GM18505 (cell line): Measurements from ENCODE around the gene HDAC7.

Experiments
- ATAC-seq: cut with Tn5 transposase; IDR thresholded peaks from one replicate; pipeline ENCODE4 v1.9.1; 2021; ENCODE audit not compliant: unreplicated experiment
- POLR2A ChIP-seq: IDR thresholded peaks from 4 replicates; pipeline ENCODE4 v1.6.1; 2011; ENCODE audit warnings: borderline replicate concordance; ENCODE audit not compliant: insufficient read depth, insufficient read length; ENCODE audit errors: extremely low read depth

HDAC7 gene

GRCh38 chr12:47841910-47842309 is 22.2 kb upstream of the HDAC7 start:
- no peak for ATAC-seq
- TF ChIP-seq POLR2A = no peak

GRCh38 chr12:47841501-47841900 is 21.8 kb upstream of the HDAC7 start:
- no peak for ATAC-seq
- TF ChIP-seq POLR2A = no peak

- ATAC-seq = no peak
- TF ChIP-seq POLR2A = no peak
These were observed 20.9 kb upstream of the HDAC7 start for GRCh38 chr12:47840571-47840970.

DNA sequence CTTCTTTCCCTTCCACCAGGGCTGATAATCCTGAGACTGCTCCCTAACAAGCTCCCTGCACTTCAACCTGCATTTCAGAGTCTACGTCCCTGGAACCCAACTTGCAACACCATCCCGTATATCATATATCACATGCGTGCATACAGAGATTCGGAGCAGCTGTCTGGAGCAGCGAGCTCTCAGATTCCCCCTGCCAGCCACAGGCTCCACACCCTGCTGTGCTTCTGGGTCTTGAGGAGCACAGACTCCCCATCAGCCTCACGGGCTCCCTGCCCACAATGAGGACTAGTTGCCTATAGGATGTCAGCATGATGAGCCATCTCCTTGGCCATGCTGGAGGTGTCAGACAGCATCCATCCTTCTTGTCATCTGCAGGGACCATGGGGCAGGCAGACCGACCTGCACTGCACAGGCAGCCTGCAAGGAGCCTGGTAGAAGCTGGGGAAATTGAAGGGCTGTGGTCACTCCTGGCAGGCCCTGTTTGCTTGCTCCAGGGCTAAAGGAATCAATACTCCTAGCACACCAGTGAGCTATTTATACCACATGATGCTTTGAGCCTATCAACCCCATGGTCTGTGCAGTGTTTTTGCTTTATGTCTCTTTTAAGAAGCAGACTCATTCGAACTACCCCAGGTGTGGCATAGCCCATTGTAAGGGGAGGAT is 19.6 kb upstream of the HDAC7 start:
- ATAC-seq = no peak
- TF ChIP-seq POLR2A = no peak

GRCh38 chr12:47838286-47838931 is 18.7 kb upstream of the HDAC7 start:
- TF ChIP-seq POLR2A = no peak
- ATAC-seq = no peak

GRCh38 chr12:47837190-47838171 is 17.8 kb upstream of the HDAC7 start:
- TF ChIP-seq POLR2A = no peak
- ATAC-seq = no peak

DNA sequence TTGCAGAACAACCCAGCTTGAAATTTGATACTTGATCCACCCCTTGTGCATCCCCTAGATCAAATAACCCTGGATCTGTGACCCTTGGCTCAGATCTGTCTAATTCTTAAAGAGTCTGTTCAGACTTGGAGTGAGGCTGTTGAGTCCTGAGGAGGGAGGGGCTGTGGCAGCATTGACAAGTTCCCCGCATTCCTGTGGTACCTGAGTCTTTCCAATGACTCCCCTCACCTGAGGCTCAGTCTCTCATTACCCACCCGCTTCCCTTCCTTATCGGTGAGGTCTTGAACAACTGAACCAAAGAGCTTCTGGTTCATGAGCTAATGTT is 16.1 kb upstream of the HDAC7 start:
- ATAC-seq = no peak
- TF ChIP-seq POLR2A = no peak

- ATAC-seq = no peak
- no peak for TF ChIP-seq POLR2A
These were observed 15.5 kb upstream of the HDAC7 start for GRCh38 chr12:47835006-47835830.

- no peak for ATAC-seq
- no peak for TF ChIP-seq POLR2A
These were observed 14.6 kb upstream of the HDAC7 start for GRCh38 chr12:47834199-47834903.

GRCh38 chr12:47833591-47834012 is 13.9 kb upstream of the HDAC7 start:
- ATAC-seq = no peak
- TF ChIP-seq POLR2A = no peak

DNA sequence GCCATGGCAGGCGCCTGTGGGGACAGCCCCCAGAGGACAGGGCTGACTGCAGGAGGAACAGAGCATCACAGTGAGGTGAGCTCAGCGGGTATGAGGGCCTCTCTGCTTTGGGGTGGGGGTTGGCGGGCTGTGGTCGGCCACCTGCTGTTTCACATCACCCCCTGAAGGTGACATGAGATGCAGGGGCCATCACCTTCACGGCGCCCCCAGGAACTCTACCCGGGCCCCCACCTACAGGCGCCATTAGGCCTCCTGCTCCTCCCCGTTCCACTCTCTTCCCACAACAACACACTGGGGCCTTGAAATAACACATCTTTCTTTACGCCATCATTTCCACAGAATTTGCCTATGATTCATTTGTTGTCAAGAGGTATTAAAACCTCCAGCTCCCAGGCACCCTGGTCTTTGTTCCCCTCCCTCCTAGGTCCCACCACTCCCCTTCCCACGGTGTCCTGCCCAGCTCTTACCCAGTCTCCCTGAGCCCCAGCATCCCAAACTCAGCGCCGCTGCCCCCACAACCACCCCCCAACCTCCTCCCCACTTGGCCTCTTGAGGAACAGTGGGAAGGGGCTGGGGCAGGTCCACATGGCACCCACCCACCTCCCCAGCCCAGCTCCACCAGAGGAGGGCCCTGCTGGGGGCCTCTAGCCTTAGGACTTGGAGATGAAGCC is 12.7 kb upstream of the HDAC7 start:
- no peak for ATAC-seq
- TF ChIP-seq POLR2A = no peak

DNA sequence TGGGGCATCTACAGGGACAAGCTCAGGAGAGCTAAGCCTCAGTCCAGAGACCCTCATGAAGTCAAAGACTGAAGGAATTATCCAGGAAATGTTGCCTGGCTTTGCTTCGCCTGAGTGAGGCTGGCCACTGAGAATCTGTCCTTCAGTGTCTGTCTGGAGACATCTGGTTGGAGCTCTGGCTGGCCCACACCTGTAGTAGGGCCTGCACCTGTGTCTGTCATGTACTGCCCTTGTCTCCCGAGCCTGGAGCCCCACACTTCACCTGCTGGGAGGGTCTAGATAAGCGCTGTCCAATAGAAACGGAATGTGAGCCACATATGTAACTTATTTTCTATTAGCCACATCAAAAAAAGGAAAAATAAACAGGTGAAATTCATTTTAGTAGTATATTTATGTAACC is 9.9 kb upstream of the HDAC7 start:
- TF ChIP-seq POLR2A = no peak
- ATAC-seq = no peak
